ENCODE results near the gene MYLIP. TPM values are rescaled to one million over a fixed set of nuclear protein-coding genes. Genes with fewer than 3 reads are reported as not detected.

Gene MYLIP
- total and polyA plus RNA-seq, 8 donors: 6.6 to 20.2 (median 12.0) TPM

GRCh38 chr6:16090920-16091319, 38.0 kb upstream of the MYLIP start:
- no peak for TF ChIP-seq CTCF (IDR thresholded peaks at IDR 0.05)
- Histone ChIP-seq H3K4me1 (no peaks in the 10 kb centered on the region), H3K9me3 (no peaks in the 10 kb centered on the region), H3K27ac (no peak overlapping the region), H3K36me3 (no peaks in the 10 kb centered on the region), H3K27me3 (no peaks in the 10 kb centered on the region), H3K4me3 (no peak overlapping the region)
- FAIRE-seq (no peak), DNase-seq (no peak), ATAC-seq (no peak)
- intact Hi-C loops (cut with DNase I): no loop called here
- WGBS, 2 donors: 70 to 95% methylated on average over 1 of the region's 1 CpG

DNA sequence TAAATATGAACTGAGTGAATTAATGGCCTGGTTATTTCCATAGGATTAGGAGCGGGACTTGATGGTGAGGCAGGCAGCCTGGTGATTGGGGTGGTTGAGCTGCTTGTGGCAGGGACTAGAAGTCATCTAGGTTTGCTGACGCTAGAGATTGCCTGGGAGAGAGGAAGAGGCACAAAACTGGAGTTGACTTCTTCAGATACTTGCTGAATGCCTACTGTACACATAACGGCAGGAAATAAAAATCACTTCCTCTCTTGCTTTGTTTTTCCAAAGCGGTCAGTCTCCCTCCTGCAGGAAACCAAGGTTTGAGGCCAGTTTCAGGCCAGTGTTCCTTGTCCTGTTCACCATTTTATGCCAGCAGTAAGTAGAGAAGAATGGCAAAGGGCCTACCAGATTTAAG, 36.7 kb upstream of the MYLIP start:
- TF ChIP-seq CTCF (IDR thresholded peaks at IDR 0.05): no peak
- no peaks in the 10 kb centered on the region for H3K36me3 ChIP-seq
- intact Hi-C loops (cut with DNase I): no loop called here
- H3K4me3 ChIP-seq: no peak overlapping the region
- no peaks in the 10 kb centered on the region for H3K4me1 ChIP-seq
- FAIRE-seq: no peak
- WGBS, 2 donors: 89 to 92% methylated on average over 4 of the region's 4 CpGs
- ATAC-seq: peak in 2 of 4 donors; percentile 30 to 31
- no peaks in the 10 kb centered on the region for H3K27me3 ChIP-seq
- no peaks in the 10 kb centered on the region for H3K9me3 ChIP-seq
- H3K27ac ChIP-seq: no peak overlapping the region
- DNase-seq: no peak

DNA sequence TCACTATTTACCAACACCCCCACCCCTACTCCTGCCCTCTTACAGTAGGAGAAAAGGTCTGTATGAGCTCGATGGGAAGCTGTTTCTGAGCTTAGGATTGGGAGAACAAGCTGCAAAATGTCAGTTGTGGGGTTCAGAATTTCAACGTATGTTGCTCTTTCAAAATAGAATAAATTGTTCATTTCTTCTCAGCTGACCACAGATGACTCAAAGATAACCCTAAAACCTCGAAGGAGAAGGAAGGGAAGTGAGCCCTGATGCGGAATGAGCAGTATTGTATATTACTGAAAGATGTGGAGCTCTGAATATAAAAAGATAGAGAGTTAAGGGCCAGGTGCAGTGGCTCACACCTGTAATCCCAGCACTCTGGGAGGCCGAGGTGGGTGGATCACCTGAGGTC, 35.9 kb upstream of the MYLIP start:
- H3K27ac ChIP-seq: no peak overlapping the region
- FAIRE-seq: no peak
- WGBS, 2 donors: 79 to 80% methylated on average over 5 of the region's 5 CpGs

GRCh38 chr6:16095180-16095579, 33.7 kb upstream of the MYLIP start:
- Histone ChIP-seq H3K4me1 (no peaks in the 10 kb centered on the region), H3K27ac (no peak overlapping the region), H3K4me3 (no peak overlapping the region), H3K36me3 (no peaks in the 10 kb centered on the region), H3K27me3 (no peaks in the 10 kb centered on the region), H3K9me3 (no peaks in the 10 kb centered on the region)
- 79 to 85% methylated on average over 6 of the region's 6 CpGs for WGBS, 2 donors
- DNase-seq: no peak
- intact Hi-C loops (cut with DNase I): no loop called here
- no peak for TF ChIP-seq CTCF (IDR thresholded peaks at IDR 0.05)
- no peak for FAIRE-seq
- ATAC-seq: no peak

More for the DNA sequence above, 35.9 kb upstream of the MYLIP start:
- Histone ChIP-seq H3K36me3 (no peaks in the 10 kb centered on the region), H3K4me1 (no peaks in the 10 kb centered on the region), H3K27me3 (no peaks in the 10 kb centered on the region), H3K4me3 (no peak overlapping the region), H3K9me3 (no peaks in the 10 kb centered on the region)
- intact Hi-C loops (cut with DNase I): no loop called here
- no peak for TF ChIP-seq CTCF (IDR thresholded peaks at IDR 0.05)
- DNase-seq (no peak), ATAC-seq (no peak)

DNA sequence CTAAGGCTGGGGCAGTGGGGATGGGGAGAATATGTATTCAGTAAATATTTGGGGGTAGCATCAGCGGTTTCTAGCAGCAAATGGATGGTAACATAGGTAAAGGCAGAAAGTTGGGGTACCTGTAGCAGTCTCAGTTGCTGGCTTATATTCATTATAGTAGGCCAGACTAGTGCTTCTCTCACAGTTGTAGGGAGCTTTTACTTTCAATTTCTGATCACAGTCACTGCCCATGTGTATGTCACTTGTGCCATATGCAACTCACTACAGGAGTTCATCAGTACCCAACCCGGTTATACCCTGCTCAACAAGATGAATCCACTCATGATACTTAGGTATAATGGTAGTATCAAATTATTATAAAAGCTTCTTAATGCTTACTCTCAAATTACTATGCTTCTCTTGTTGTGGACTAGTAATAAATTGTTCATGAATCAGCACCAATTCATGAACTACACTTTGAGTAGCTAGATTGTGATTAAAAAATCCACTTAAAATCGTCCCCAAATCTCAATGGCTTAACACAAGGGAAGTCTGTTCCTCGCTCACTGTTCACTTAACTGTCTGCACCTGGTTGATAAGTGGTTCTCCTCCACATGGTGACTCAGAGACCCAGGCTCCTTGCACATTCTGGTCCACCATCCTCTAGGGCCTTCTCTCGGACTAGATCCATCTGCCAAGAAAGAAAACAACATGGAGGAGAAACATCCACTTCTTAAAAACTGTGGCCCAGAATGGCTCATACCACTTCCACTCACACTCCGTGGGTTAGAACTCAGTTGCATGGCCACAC, 31.3 kb upstream of the MYLIP start:
- no peak for TF ChIP-seq CTCF (IDR thresholded peaks at IDR 0.05)

More for the DNA sequence above, 31.3 kb upstream of the MYLIP start:
- no peak overlapping the region for H3K4me3 ChIP-seq
- 93 to 96% methylated on average over 6 of the region's 6 CpGs for WGBS, 2 donors
- FAIRE-seq: no peak
- H3K9me3 ChIP-seq: no peaks in the 10 kb centered on the region
- no peak for ATAC-seq
- no peaks in the 10 kb centered on the region for H3K27me3 ChIP-seq
- H3K36me3 ChIP-seq: no peaks in the 10 kb centered on the region
- peaks cover 0 to 10% (median 0%) of the 10 kb centered on the region in 3 donors for H3K4me1 ChIP-seq
- H3K27ac ChIP-seq: no peak overlapping the region
- intact Hi-C loops (cut with DNase I): no loop called here
- no peak for DNase-seq

Measured in pancreas (tissue), 10 donors.